SU-DHL-6 (cell line): ENCODE measurements around the gene DDR2.

Experiments used
- H2AFZ ChIP-seq: fragments of 200-600 bp; sonication (generic); 2 replicates; pipeline ENCODE4 v1.6.1; 2014; ENCODE audit warnings: low read depth, mild to moderate bottlenecking, moderate library complexity, mixed read lengths, antibody characterized with exemption, low read length; ENCODE audit not compliant: severe bottlenecking
- H3F3A ChIP-seq: fragments of 200-600 bp; shearing (Covaris generic); 2 replicates; pipeline ENCODE4 v1.6.0; 2016; ENCODE audit warnings: antibody characterized with exemption, mild to moderate bottlenecking; ENCODE audit not compliant: insufficient read depth
- H3K27ac ChIP-seq: fragments of 200-600 bp; sonication (generic); 2 replicates; pipeline ENCODE4 v1.5.1; 2016; ENCODE audit warnings: low read depth, mild to moderate bottlenecking, low read length, moderate library complexity, mixed read lengths
- H3K27me3 ChIP-seq: fragments of 200-600 bp; sonication (generic), shearing (Covaris generic); 2 replicates; pipeline ENCODE4 v1.6.0; 2014; ENCODE audit warnings: mild to moderate bottlenecking, low read length
- H3K36me3 ChIP-seq: fragments of 200-600 bp; sonication (generic); 2 replicates; pipeline ENCODE4 v1.6.1; 2014; ENCODE audit warnings: mild to moderate bottlenecking, low read length, mixed read lengths
- H3K4me2 ChIP-seq: fragments of 300-600, 200-600 bp; shearing (Covaris generic), sonication (generic); 2 replicates; pipeline ENCODE4 v1.6.0; 2014; ENCODE audit warnings: low read length, low read depth, mild to moderate bottlenecking; ENCODE audit not compliant: poor library complexity, severe bottlenecking
- H3K4me3 ChIP-seq: fragments of 200-600 bp; sonication (generic); 2 replicates; pipeline ENCODE4 v1.5.1; 2014; ENCODE audit warnings: antibody characterized with exemption, low read length, mild to moderate bottlenecking, mixed read lengths; ENCODE audit not compliant: insufficient read depth, poor library complexity, severe bottlenecking
- H3K79me2 ChIP-seq: fragments of 200-600 bp; sonication (generic); 2 replicates; pipeline ENCODE4 v1.6.1; 2014; ENCODE audit warnings: mild to moderate bottlenecking, low read length, moderate library complexity; ENCODE audit not compliant: insufficient read depth
- H3K9ac ChIP-seq: fragments of 200-600 bp; sonication (generic); 2 replicates; pipeline ENCODE4 v1.7.0; 2014; ENCODE audit warnings: mild to moderate bottlenecking, low read length
- H3K9me2 ChIP-seq: fragments of 200-600 bp; sonication (generic); replicated peaks from 2 replicates; pipeline ENCODE4 v1.6.1; 2014; ENCODE audit warnings: low read length; ENCODE audit not compliant: insufficient read depth
- H3K9me3 ChIP-seq: fragments of 200-600 bp; sonication (generic); 2 replicates; pipeline ENCODE4 v1.6.1; 2014; ENCODE audit warnings: low read length, mixed read lengths; ENCODE audit not compliant: insufficient read depth
- H4K20me1 ChIP-seq: fragments of 200-600 bp; sonication (generic); 2 replicates; pipeline ENCODE4 v1.6.1; 2014; ENCODE audit warnings: low read depth, mild to moderate bottlenecking, antibody characterized with exemption, low read length, moderate library complexity, mixed read lengths
- CTCF ChIP-seq: fragments of 200-600 bp; sonication (generic); IDR thresholded peaks from one replicate; pipeline ENCODE4 v1.5.1; 2017; ENCODE audit warnings: antibody characterized with exemption, mild to moderate bottlenecking, low read length, moderate library complexity; ENCODE audit not compliant: insufficient read depth, poor library complexity, severe bottlenecking
- EZH2phosphoT487 ChIP-seq: fragments of 200-600 bp; sonication (generic), shearing (Covaris generic); conservative IDR thresholded peaks from 2 replicates; pipeline ENCODE4 v1.6.1; 2018; ENCODE audit warnings: mild to moderate bottlenecking, antibody characterized with exemption, low read length, moderate library complexity, mixed read lengths

The DDR2 gene

GRCh38 chr1:162702628-162703027, 70.4 kb downstream of the DDR2 start:
- Histone ChIP-seq H3K4me2 (no peak overlapping the region), H2AFZ (no peak overlapping the region), H3K9me2 (no peaks in the 10 kb centered on the region), H3K4me3 (no peak overlapping the region), H3K9ac (no peak overlapping the region), H3K27ac (no peak overlapping the region), H3K9me3 (no peaks in the 10 kb centered on the region), H4K20me1 (no peaks in the 10 kb centered on the region), H3K36me3 (no peaks in the 10 kb centered on the region), H3F3A (no peaks in the 10 kb centered on the region), H3K79me2 (no peaks in the 10 kb centered on the region), H3K27me3 (no peaks in the 10 kb centered on the region)
- TF ChIP-seq EZH2phosphoT487, result no peak
- no peak for TF ChIP-seq CTCF

GRCh38 chr1:162703708-162704107, 71.4 kb downstream of the DDR2 start:
- H4K20me1 ChIP-seq, result no peaks in the 10 kb centered on the region
- no peaks in the 10 kb centered on the region for H3K79me2 ChIP-seq
- H3K36me3 ChIP-seq, result no peaks in the 10 kb centered on the region

GRCh38 chr1:162704673-162705424, 72.6 kb downstream of the DDR2 start:
- TF ChIP-seq CTCF (no peak), EZH2phosphoT487 (no peak)

More at GRCh38 chr1:162703708-162704107, 71.4 kb downstream of the DDR2 start:
- Histone ChIP-seq H2AFZ (no peak overlapping the region), H3K4me3 (no peak overlapping the region), H3F3A (no peaks in the 10 kb centered on the region), H3K27ac (no peak overlapping the region), H3K9me3 (no peaks in the 10 kb centered on the region), H3K4me2 (no peak overlapping the region), H3K9ac (no peak overlapping the region), H3K27me3 (no peaks in the 10 kb centered on the region), H3K9me2 (no peaks in the 10 kb centered on the region)
- TF ChIP-seq CTCF, result no peak
- no peak for TF ChIP-seq EZH2phosphoT487

More at GRCh38 chr1:162704673-162705424, 72.6 kb downstream of the DDR2 start:
- no peaks in the 10 kb centered on the region for H3K27me3 ChIP-seq
- H3K79me2 ChIP-seq, result no peaks in the 10 kb centered on the region
- no peaks in the 10 kb centered on the region for H3K9me2 ChIP-seq
- H3K27ac ChIP-seq, result no peak overlapping the region
- no peaks in the 10 kb centered on the region for H3K36me3 ChIP-seq
- H4K20me1 ChIP-seq, result no peaks in the 10 kb centered on the region
- no peak overlapping the region for H2AFZ ChIP-seq
- no peak overlapping the region for H3K4me3 ChIP-seq
- H3F3A ChIP-seq, result no peaks in the 10 kb centered on the region
- H3K9ac ChIP-seq, result no peak overlapping the region
- no peak overlapping the region for H3K4me2 ChIP-seq
- H3K9me3 ChIP-seq, result no peaks in the 10 kb centered on the region
